Right lobe of liver (tissue), 4 donors: ENCODE results near the gene ZNF385A.

Experiments used
- CTCF ChIP-seq, 4 donors: fragments of 200-600 bp in 3 of 4; fragments of 450-650 bp in 1 of 4; IDR thresholded peaks; one replicate each; pipeline versions ENCODE4 v1.5.1 to v1.8.0; 2016 to 2022; ENCODE audit warnings: antibody characterized with exemption in 4 of 4, mild to moderate bottlenecking in 2 of 4
- POLR2A ChIP-seq: fragments of 450-650 bp; IDR thresholded peaks from one replicate; pipeline ENCODE4 v1.6.1; 2017; ENCODE audit warnings: antibody characterized with exemption, mild to moderate bottlenecking
- donor health status: DM: no; HTN: no; CAD: no.
- donor health status: DM: no; HTN: no; CAD: no.
- donor health status: DM: no; HTN: yes; CAD: no.

DNA sequence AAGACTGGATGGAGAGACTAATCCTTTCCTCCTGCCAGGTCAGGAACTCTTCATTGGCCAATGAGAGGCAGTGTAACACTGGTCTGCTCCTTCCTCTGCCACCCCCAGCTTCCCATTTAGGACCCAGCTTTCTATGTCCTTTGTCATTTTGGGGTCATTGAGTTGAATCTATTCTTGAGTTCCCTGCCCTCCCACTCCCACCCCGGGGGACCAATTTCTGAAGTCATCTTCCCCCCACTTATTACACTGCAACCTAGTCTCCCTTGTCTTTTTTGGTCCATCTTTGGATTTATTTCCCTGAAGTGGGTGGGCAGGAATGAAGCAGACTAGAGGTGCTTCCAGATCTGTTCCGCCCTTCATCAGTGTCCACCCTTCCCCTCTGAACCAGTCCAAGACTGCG is 42.2 kb upstream of the ZNF385A start:
- TF ChIP-seq POLR2A: no peak
- TF ChIP-seq CTCF (IDR thresholded peaks at IDR 0.05): no peak
